ENCODE measurements around the gene RAD23A.

- TF ChIP-seq, protein P1, sequence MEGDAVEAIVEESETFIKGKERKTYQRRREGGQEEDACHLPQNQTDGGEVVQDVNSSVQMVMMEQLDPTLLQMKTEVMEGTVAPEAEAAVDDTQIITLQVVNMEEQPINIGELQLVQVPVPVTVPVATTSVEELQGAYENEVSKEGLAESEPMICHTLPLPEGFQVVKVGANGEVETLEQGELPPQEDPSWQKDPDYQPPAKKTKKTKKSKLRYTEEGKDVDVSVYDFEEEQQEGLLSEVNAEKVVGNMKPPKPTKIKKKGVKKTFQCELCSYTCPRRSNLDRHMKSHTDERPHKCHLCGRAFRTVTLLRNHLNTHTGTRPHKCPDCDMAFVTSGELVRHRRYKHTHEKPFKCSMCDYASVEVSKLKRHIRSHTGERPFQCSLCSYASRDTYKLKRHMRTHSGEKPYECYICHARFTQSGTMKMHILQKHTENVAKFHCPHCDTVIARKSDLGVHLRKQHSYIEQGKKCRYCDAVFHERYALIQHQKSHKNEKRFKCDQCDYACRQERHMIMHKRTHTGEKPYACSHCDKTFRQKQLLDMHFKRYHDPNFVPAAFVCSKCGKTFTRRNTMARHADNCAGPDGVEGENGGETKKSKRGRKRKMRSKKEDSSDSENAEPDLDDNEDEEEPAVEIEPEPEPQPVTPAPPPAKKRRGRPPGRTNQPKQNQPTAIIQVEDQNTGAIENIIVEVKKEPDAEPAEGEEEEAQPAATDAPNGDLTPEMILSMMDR (IDR thresholded peaks at IDR 0.05) = no peak
- no peak for TF ChIP-seq POLR2A (IDR thresholded peaks at IDR 0.05; ENCODE audit: low read depth)
- TF ChIP-seq EP300 (IDR thresholded peaks at IDR 0.05) = no peak
These were observed 51.7 kb downstream of the RAD23A start for GRCh38 chr19:12997179-12997966.

Measured in esophagus muscularis mucosa (tissue), 4 donors.